H1 (cell line): ENCODE measurements around the gene EMC1. TPM values are rescaled to one million over a fixed set of nuclear protein-coding genes. Genes with fewer than 3 reads are reported as not detected.

Experiments
- BCL11A ChIP-seq, 2 experiments: IDR thresholded peaks; one replicate each; pipeline ENCODE4 v1.6.1; 2011; ENCODE audit warnings: low read depth in 2 of 2, low read length in 2 of 2, mild to moderate bottlenecking in 2 of 2
- KDM4A ChIP-seq: IDR thresholded peaks from one replicate; pipeline ENCODE4 v1.7.1; 2012; ENCODE audit warnings: low read depth, mild to moderate bottlenecking, moderate library complexity, low read length, inconsistent platforms; ENCODE audit not compliant: severe bottlenecking
- KDM5A ChIP-seq: fragments of 200-600 bp; IDR thresholded peaks from 2 replicates; pipeline ENCODE4 v1.7.1; 2012; ENCODE audit warnings: mild to moderate bottlenecking, low read length, inconsistent platforms, mixed read lengths
- polyA plus RNA-seq, 7 experiments: library from polyadenylated mRNA; depleted of rRNA in 3 of 7; stranded (reverse) in 5 of 7; unstranded in 2 of 7; fragments of >200 nt in 5 of 7; fragments of 200-250 nt in 2 of 7; gene quantifications; 1 replicate in 5 of 7; 2 replicates in 1 of 7; 4 replicates in 1 of 7; pipeline versions ENCODE4 v1.2.1 to v1.2.3, GENCODE V29; 2011 to 2013; ENCODE audit warnings: missing spikeins in 2 of 7, mixed read lengths in 2 of 7
- total RNA-seq: library from RNA; stranded (reverse); fragmentation: NEBNext Ultra II Directional; extraction: Animal tissue kit (Norgen Biotek cat#: 25700); gene quantifications from 2 replicates; pipeline ENCODE4 v1.2.1, GENCODE V29; 2021

The EMC1 gene
- total and polyA plus RNA-seq, 2 of the 8 experiments (the other 6 are each of a cell fraction or from before 2014, with no cell fraction given): 51.0 to 53.5 TPM

GRCh38 chr1:19229229-19229628, 22.1 kb downstream of the EMC1 start (continued):
- TF ChIP-seq KDM4A: no peak
- no peak for TF ChIP-seq BCL11A (IDR thresholded peaks at IDR 0.05; ENCODE audit: low read depth in 2 of 2, low read length in 2 of 2)
- TF ChIP-seq KDM5A: no peak
- TF ChIP-seq, all 59 proteins: peak for 0
